Left ventricle myocardium inferior (tissue), 1 donor: ENCODE results near the gene CCND1. TPM values are rescaled to one million over a fixed set of nuclear protein-coding genes. Genes with fewer than 3 reads are reported as not detected.
A peak's percentile ranks its signal among the peaks of the same experiment; 100 is the strongest.

Source experiments
- DNase-seq: peaks from one replicate; pipeline ENCODE4 v3.0.0-alpha.2; 2020
- H3K27ac ChIP-seq: fragments of 200-600 bp; replicated peaks from 2 replicates; pipeline ENCODE4 v1.8.0; 2021
- H3K27me3 ChIP-seq: fragments of 200-600 bp; 2 replicates; pipeline ENCODE4 v1.8.0; 2021; ENCODE audit warnings: low read depth
- H3K36me3 ChIP-seq: fragments of 200-600 bp; 2 replicates; pipeline ENCODE4 v1.8.0; 2021
- H3K4me1 ChIP-seq: fragments of 200-600 bp; 2 replicates; pipeline ENCODE4 v1.8.0; 2021
- H3K4me3 ChIP-seq: fragments of 200-600 bp; 2 replicates; pipeline ENCODE4 v1.8.0; 2021; ENCODE audit warnings: mild to moderate bottlenecking, moderate library complexity
- H3K9me3 ChIP-seq: fragments of 200-600 bp; replicated peaks from 2 replicates; pipeline ENCODE4 v1.8.0; 2021
- CTCF ChIP-seq: fragments of 200-600 bp; IDR thresholded peaks from 2 replicates; pipeline ENCODE4 v1.8.0; 2021; ENCODE audit warnings: antibody characterized with exemption, mild to moderate bottlenecking, borderline replicate concordance
- intact Hi-C: fragments of 100-400 bp; cut with micrococcal nuclease; formaldehyde crosslinking; loops from one replicate; pipeline ENCODE4 v1.11.0; 2022
- total RNA-seq: library from RNA; stranded (reverse); fragmentation: NEBNext Ultra II Directional; extraction: Animal tissue kit (Norgen Biotek cat#: 25700); gene quantifications from one replicate; pipeline ENCODE4 v1.2.1, GENCODE V29; 2021
- donor health status: DM: no; HTN: yes; CAD: no; lungs with severe emphysema.

The CCND1 gene
- total RNA-seq, 1 donor from 2014 or later, result 160 TPM

GRCh38 chr11:69674886-69675714 lies 34.1 kb downstream of the CCND1 start, which contains the start of gene LTO1:
LTO1 (minus strand) TSS chr11:69675353; CDS start chr11:69675239, 114 bp downstream.
- H3K27me3 ChIP-seq, result no peaks in the 10 kb centered on the region
- peak; percentile 11 for TF ChIP-seq CTCF
- no peaks in the 10 kb centered on the region for H3K9me3 ChIP-seq
- peak within 1 kb of the TSS; percentile 88 for H3K27ac ChIP-seq
- intact Hi-C loops, result no loop called here
- H3K36me3 ChIP-seq, result peaks cover 28% of the 10 kb centered on the region
- H3K4me1 ChIP-seq, result peaks cover 41% of the 10 kb centered on the region
- peak; percentile 97 for DNase-seq
- peak within 1 kb of the TSS; percentile 92 for H3K4me3 ChIP-seq

- TF ChIP-seq CTCF, result no peak
- peaks cover 4% of the 10 kb centered on the region for H3K36me3 ChIP-seq
- H3K27ac ChIP-seq, result no peak overlapping the region
- H3K4me3 ChIP-seq, result no peak overlapping the region
- intact Hi-C loops, result no loop called here
- no peak for DNase-seq
- H3K4me1 ChIP-seq, result peaks cover 29% of the 10 kb centered on the region
- no peaks in the 10 kb centered on the region for H3K27me3 ChIP-seq
- H3K9me3 ChIP-seq, result no peaks in the 10 kb centered on the region
Measured at GRCh38 chr11:69677749-69678148, 36.8 kb downstream of the CCND1 start.

GRCh38 chr11:69680688-69681087 lies 39.7 kb downstream of the CCND1 start:
- intact Hi-C loops, result loop anchor here (5.0 kb wide), 1 partner anchor 512 kb away; no protein-coding TSS in a partner anchor
- TF ChIP-seq CTCF, result no peak

GRCh38 chr11:69682221-69682620 lies 41.3 kb downstream of the CCND1 start:
- intact Hi-C loops, result loop anchor here (5.0 kb wide), 1 partner anchor 510 kb away; no protein-coding TSS in a partner anchor
- Histone ChIP-seq H3K36me3 (no peaks in the 10 kb centered on the region), H3K27me3 (peaks cover 26% of the 10 kb centered on the region), H3K4me3 (no peak overlapping the region), H3K27ac (no peak overlapping the region), H3K4me1 (peaks cover 8% of the 10 kb centered on the region), H3K9me3 (no peaks in the 10 kb centered on the region)
- no peak for TF ChIP-seq CTCF
- DNase-seq, result no peak

More at GRCh38 chr11:69680688-69681087, 39.7 kb downstream of the CCND1 start:
- H3K9me3 ChIP-seq, result no peaks in the 10 kb centered on the region
- no peak for DNase-seq
- H3K27me3 ChIP-seq, result peaks cover 11% of the 10 kb centered on the region
- H3K27ac ChIP-seq, result no peak overlapping the region
- H3K4me3 ChIP-seq, result no peak overlapping the region
- peaks cover 4% of the 10 kb centered on the region for H3K4me1 ChIP-seq
- no peaks in the 10 kb centered on the region for H3K36me3 ChIP-seq

GRCh38 chr11:69682681-69683326 lies 41.8 kb downstream of the CCND1 start:
- Histone ChIP-seq H3K9me3 (no peaks in the 10 kb centered on the region), H3K36me3 (no peaks in the 10 kb centered on the region), H3K4me3 (no peak overlapping the region), H3K27ac (no peak overlapping the region), H3K27me3 (peaks cover 27% of the 10 kb centered on the region), H3K4me1 (peaks cover 8% of the 10 kb centered on the region)
- TF ChIP-seq CTCF, result no peak
- no peak for DNase-seq
- intact Hi-C loops, result loop anchor here (5.0 kb wide), 1 partner anchor 509 kb away; no protein-coding TSS in a partner anchor
